SK-MEL-5 (cell line): ENCODE measurements around the gene MTG2. TPM values are rescaled to one million over a fixed set of nuclear protein-coding genes. Genes with fewer than 3 reads are reported as not detected.

Experiments
- DNase-seq: peaks from one replicate; pipeline ENCODE4 v3.0.0-alpha.2; 2016; ENCODE audit warnings: low read depth, low spot score
- in situ Hi-C: cut with HindIII; loops from 2 replicates; pipeline ENCODE4 v1.10.0; 2016; ENCODE audit warnings: low sequenced_read_pairs, high pct_unique_total_duplicates, low pct_unique_long_range_greater_than_20kb
- total RNA-seq: library from RNA; depleted of rRNA; stranded (reverse); fragments of >200 nt; shearing (Covaris generic); gene quantifications from 2 replicates; pipeline ENCODE4 v1.2.3, GENCODE V29; 2014

MTG2 gene
- total RNA-seq, 1 experiment from 2014 or later: 29.6 TPM

- in situ Hi-C loops: loop anchor here (25.0 kb wide), 1 partner anchor 95 kb away; no protein-coding TSS in a partner anchor
Measured at GRCh38 chr20:62191781-62192559, 9.1 kb downstream of the MTG2 start.

DNA sequence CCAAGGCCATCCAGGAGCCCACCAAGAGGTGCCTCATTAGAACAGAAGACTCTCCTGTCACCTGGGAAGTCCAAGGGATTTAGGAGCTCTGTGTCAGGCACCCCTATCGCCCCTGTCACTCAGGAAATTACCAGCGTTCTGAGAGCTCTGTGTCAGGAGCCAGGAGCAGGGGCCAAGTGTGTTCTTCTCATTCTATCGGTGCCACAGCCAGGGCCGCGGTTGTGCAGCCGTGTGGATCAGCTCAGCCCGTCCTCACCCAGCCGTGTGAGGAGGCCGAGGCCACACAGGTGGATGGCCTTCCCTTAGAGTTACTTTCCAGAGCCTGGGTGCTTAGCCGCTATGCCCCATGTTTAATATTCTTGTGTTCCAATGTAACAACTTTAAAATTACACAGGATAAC lies 9.8 kb downstream of the MTG2 start:
- in situ Hi-C loops: loop anchor here (25.0 kb wide), 1 partner anchor 95 kb away; no protein-coding TSS in a partner anchor
- no peak for DNase-seq

More at GRCh38 chr20:62191781-62192559, 9.1 kb downstream of the MTG2 start:
- DNase-seq: no peak

DNA sequence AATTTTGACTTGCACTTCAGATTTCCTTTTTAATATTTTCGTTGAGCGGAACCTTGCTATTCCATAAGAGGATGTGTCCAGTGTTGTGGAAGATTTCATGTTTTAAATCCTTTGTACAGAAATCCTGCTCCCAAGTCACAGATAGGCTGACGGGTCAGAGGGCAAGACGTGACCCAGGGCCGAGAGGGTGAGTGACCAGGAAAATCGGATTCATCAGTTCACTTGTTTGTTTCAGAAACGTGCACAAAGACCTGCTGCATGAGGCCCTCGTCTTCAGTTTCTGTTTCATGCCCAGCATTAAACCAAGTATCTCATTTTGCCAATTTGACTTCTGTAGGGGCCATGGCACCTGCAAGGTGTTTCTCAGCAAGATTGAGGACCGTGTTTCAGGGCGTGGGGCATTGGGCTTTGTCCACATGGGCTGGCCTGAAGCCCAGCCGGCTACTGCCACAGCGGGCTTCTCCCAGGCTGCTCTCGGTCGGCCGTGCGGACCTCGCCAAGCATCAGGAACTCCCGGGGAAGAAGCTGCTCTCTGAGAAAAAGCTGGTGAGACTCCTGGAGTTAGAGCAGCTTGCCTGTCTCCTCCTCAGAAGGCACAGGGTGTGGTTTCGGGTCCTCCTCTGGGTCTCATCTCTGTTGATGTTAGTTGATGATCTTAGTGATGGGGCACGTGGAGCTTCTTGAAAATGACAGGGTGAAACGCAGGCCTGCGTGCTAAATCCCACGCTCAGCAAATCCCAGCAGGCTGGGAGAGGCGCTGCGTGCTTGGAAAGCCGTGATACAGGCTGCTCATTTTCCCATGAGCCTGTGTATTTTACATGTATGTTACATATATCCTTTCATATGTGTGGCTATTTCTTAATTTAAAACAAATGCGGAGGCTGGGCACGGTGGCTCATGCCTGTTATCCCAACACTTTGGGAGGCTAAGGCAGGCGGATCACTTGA lies 10.5 kb downstream of the MTG2 start:
- no peak for DNase-seq
- in situ Hi-C loops: loop anchor here (25.0 kb wide), 1 partner anchor 94 kb away; no protein-coding TSS in a partner anchor

DNA sequence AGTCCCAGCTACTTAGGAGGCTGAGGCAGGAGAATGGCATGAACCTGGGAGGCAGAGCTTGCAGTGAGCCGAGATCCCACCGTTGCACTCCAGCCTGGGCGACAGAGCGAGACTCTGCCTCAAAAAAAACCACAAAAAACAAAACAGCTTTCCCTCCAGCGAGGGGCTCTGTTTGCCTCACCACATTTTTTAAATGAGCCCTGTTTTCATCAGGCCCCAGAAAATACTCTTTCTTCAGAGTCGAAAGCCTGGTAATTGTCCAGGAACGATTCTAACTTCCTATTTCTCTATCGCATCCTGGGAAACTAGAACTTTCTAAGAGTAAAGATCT lies 12.2 kb downstream of the MTG2 start:
- in situ Hi-C loops: loop anchor here (25.0 kb wide), 1 partner anchor 92 kb away; no protein-coding TSS in a partner anchor
- no peak for DNase-seq

DNA sequence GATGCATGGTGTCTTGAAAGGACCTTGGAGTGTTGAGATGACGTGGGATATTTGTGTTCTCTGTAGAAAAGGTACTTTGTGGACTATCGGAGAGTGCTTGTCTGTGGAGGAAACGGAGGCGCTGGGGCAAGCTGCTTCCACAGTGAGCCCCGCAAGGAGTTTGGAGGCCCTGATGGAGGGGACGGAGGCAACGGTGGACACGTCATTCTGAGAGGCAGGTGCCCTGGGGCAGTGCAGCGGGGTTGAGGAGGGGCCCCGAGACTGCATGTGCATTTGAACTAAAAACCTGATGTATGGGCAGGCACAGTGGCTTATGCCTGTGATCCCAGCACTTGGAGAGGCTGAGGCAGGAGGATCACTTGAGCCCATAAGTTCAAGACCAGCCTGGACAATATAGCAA lies 12.9 kb downstream of the MTG2 start:
- in situ Hi-C loops: loop anchor here (25.0 kb wide), 1 partner anchor 92 kb away; no protein-coding TSS in a partner anchor
- no peak for DNase-seq

DNA sequence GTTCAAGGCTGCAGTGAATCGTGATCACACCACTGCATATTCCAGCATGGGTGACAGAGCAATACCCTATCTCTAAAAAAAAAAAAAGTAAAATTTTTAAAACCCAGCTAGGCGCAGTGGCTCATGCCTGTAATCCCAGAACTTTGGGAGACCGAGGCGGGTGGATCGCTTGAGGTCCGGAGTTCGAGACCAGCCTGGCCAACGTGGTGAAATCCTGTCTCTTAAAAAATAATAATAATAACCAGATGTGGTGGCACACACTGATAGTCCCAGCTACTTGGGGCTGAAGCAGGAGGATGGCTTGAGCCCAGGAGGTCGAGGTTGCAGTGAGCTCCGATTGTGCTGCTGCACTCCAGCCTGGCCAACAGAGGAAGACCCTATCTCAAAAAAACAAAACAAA lies 13.5 kb downstream of the MTG2 start:
- in situ Hi-C loops: loop anchor here (25.0 kb wide), 1 partner anchor 91 kb away; no protein-coding TSS in a partner anchor
- DNase-seq: no peak

GRCh38 chr20:62197311-62197710 lies 14.5 kb downstream of the MTG2 start:
- DNase-seq: no peak
- in situ Hi-C loops: loop anchor here (25.0 kb wide), 1 partner anchor 90 kb away; no protein-coding TSS in a partner anchor

- in situ Hi-C loops: loop anchor here (25.0 kb wide), 1 partner anchor 90 kb away; no protein-coding TSS in a partner anchor
- no peak for DNase-seq
Measured at GRCh38 chr20:62197801-62198200, 15.0 kb downstream of the MTG2 start.

GRCh38 chr20:62198496-62198895 lies 15.7 kb downstream of the MTG2 start:
- DNase-seq: no peak
- in situ Hi-C loops: loop anchor here (25.0 kb wide), 1 partner anchor 89 kb away; no protein-coding TSS in a partner anchor

GRCh38 chr20:62198931-62199330 lies 16.1 kb downstream of the MTG2 start:
- DNase-seq: no peak
- in situ Hi-C loops: loop anchor here (25.0 kb wide), 1 partner anchor 88 kb away; no protein-coding TSS in a partner anchor

DNA sequence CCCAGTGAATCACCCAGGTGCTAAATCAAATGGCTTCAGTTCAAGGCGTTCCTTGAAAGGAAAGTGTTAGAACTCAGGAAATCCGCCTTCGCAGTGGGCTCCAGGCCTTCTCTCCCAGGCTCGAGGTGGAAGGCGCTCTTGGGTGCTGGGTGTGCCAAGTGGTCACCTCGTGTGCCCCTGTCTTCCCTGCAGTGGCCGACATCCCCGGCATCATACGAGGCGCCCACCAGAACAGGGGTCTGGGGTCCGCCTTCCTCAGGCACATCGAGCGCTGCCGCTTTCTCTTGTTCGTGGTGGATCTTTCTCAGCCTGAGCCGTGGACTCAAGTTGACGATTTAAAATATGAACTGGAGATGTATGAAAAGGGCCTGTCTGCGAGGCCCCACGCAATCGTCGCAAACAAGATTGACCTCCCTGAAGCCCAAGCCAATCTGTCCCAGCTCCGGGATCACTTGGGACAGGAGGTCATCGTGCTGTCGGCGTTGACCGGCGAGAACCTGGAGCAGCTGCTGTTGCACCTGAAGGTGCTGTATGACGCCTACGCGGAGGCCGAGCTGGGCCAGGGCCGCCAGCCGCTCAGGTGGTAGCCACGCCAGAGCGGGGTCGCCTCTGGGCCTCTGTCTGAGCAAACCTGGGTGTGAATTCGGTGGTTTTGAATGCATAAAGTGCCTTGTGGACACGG lies 17.8 kb downstream of the MTG2 start:
- in situ Hi-C loops: no loop called here
- no peak for DNase-seq

DNA sequence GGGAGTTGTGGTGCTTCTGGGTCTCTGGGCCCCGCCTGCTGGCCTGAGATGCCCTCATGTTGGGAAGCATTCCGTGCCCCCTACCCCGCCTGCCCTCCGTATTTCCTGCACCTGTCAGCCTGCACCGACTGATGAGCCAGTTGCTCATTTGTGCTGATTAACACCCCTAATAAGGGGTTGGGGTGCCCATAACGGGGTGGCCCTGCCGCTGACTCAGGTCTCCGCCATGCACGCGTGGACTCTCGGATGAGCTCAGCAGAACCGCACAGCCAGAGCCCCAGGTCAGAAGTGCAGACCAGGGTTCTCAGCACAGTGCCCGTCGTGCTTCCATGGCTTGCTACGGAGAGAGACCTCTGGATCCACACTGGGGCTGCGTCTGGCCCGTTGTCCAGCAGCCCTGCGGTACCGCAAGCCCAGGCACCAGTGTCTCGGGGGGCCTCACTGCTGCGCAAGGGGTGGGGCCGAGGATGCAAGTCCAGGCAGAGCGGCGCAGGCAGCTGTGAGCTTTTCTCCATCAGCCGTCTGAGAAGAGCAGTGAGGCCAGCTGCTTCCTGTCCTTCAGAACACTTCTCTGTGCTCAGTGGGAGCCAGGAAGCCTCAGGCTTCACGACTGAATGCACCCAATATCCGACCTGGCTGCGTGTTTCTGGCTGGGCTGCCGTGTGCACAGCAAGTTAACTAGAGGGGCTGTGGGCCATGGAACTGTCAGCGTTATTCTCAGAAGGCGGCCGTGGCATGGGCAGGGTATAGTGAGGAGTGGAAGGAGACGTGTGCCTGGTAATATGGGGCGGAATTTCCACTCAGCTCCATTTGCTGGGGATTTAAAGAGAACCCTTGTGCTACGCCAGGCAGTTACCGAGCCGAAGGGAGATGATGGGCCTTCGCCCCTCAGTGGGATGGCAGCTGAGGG lies 18.6 kb downstream of the MTG2 start:
- in situ Hi-C loops: no loop called here
- DNase-seq: no peak

- no peak for DNase-seq
Measured at GRCh38 chr20:62202083-62202395, 19.2 kb downstream of the MTG2 start.

DNA sequence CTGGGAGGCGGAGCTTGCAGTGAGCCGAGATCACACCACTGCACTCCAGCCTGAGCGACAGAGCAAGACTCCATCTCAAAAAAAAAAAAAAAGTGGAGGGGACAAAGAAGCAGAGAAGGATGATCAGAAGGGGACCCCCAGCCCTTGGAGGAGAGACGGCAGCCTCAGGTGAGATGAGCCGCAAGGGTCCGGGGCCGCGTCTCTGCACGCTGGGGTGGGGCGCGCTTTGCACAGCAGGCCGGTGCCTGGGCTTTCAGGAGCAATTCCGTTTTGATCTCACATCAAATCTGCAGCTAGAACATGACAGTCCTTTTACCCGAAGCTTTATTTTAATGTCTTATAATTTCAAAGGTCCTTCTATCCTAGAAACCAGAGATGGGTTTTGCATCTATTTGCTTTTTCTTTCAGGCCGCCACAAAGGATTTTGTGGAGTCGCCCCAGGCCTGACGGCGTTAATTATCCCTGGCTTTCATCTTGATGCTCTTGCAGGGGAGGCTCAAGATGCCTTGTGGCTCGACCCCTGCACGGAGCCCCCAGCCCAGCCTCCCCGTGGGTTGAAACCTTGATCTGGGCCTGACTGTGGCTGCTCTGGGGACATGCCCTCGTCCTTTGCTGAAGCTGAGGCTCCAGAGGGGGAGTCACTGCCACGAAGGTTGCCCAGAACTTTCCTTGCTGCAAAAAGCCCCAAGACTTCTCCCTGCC lies 20.0 kb downstream of the MTG2 start:
- no peak for DNase-seq
- in situ Hi-C loops: no loop called here

More at GRCh38 chr20:62202083-62202395, 19.2 kb downstream of the MTG2 start:
- in situ Hi-C loops: no loop called here

DNA sequence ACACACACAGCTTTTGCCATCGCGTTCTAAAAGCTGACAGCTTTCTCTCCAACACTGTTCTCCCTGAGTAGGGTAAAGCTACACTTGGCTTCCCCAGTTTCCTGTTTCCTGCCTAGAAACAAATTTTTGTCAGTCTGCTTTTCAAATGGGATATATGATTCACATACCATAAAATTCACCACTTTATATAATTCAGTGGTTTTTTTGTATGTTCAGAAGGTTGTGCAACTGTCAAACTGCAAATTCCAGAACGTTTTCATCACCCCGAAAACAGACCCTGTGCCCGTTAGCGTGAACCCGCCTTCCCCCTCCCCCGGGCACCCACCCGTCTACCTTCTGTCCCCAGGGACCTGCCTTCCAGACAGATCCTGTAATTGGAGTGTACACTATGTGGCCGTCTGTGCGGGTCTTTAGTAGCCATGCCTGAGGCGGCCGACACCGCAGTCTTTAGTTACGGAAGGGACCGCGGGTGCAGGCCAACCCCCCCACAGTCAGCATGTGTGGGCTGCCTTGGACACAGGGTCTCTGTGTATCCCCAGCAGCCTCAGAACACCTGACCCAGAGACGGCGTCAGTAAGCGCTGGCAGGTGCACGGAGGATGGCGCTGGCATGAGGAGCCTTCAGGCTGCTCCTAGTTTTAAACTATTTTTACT lies 20.7 kb downstream of the MTG2 start:
- in situ Hi-C loops: no loop called here

More for the DNA sequence above, 20.7 kb downstream of the MTG2 start:
- DNase-seq: no peak
